Panc1 (cell line): ENCODE results near the gene LGALS16. TPM values are rescaled to one million over a fixed set of nuclear protein-coding genes. Genes with fewer than 3 reads are reported as not detected.
"Not testable (repeated sequence)": the region's sequence is repeated elsewhere in the genome, so short reads cannot be mapped to it uniquely, and the experiment has no call there.

ENCODE experiments used
- ATAC-seq: fragments of 200-7000 bp; cut with Tn5 transposase; 2 replicates; pipeline ENCODE4 v1.9.1; 2020; ENCODE audit warnings: mild to moderate bottlenecking, moderate library complexity
- BruUV-seq: library from RNA; stranded (reverse); fragments of 400-500 nt; replicated peaks from 2 replicates; lab custom pipeline; 2021; lab: Mats Ljungman, UMichigan
- CTCF ChIA-PET: fragments of 300-600 bp; sonication (Branson Sonifier 250); formaldehyde crosslinking; loops from one replicate; lab custom pipeline; 2022; ENCODE audit warnings: antibody characterized with exemption; lab: Charles Lee
- POLR2A ChIA-PET: fragments of 300-600 bp; sonication (Branson Sonifier 250); formaldehyde crosslinking; loops from one replicate; lab custom pipeline; 2022; ENCODE audit warnings: antibody characterized with exemption; lab: Charles Lee
- DNase-seq: peaks from one replicate; pipeline ENCODE4 v3.0.0-alpha.2; 2010; ENCODE audit warnings: low read depth, low spot score
- H3K27ac ChIP-seq: 2 replicates; pipeline ENCODE4 v1.5.1; 2011; ENCODE audit warnings: mild to moderate bottlenecking, low read length, inconsistent platforms
- H3K27me3 ChIP-seq: fragments of 200-500 bp; sonication (Bioruptor generic); 2 replicates; pipeline ENCODE4 v1.6.0; 2014; ENCODE audit warnings: low read length, inconsistent platforms; ENCODE audit not compliant: control insufficient read depth, insufficient read depth
- H3K36me3 ChIP-seq: fragments of 200-500 bp; sonication (Bioruptor generic); 2 replicates; pipeline ENCODE4 v1.5.1; 2014; ENCODE audit warnings: inconsistent platforms, mild to moderate bottlenecking, low read length, moderate library complexity; ENCODE audit not compliant: control insufficient read depth, insufficient read depth
- H3K4me1 ChIP-seq: 2 replicates; pipeline ENCODE4 v1.5.1; 2011; ENCODE audit warnings: inconsistent platforms, mild to moderate bottlenecking, low read length, moderate library complexity; ENCODE audit not compliant: control insufficient read depth, insufficient read depth
- H3K4me3 ChIP-seq, 2 experiments: 2 replicates each; pipeline ENCODE4 v1.5.1; 2011 to 2012; ENCODE audit warnings: low read depth in 2 of 2, low read length in 2 of 2, mild to moderate bottlenecking in 2 of 2, inconsistent platforms in 1 of 2, moderate library complexity in 1 of 2
- H3K9me3 ChIP-seq: fragments of 200-500 bp; sonication (Bioruptor generic); 2 replicates; pipeline ENCODE4 v1.5.1; 2014; ENCODE audit warnings: low read depth, mild to moderate bottlenecking, inconsistent platforms, low read length, moderate library complexity; ENCODE audit not compliant: control insufficient read depth, insufficient read depth
- POLR2AphosphoS5 ChIP-seq: IDR thresholded peaks from 2 replicates; pipeline ENCODE4 v1.6.1; 2012; ENCODE audit warnings: mild to moderate bottlenecking, low read depth, low read length, moderate library complexity
- SIN3A ChIP-seq: IDR thresholded peaks from 2 replicates; pipeline ENCODE4 v1.6.1; 2012; ENCODE audit warnings: low read depth, mild to moderate bottlenecking, low read length, moderate library complexity, borderline replicate concordance; ENCODE audit not compliant: insufficient read depth
- TCF7L2 ChIP-seq: IDR thresholded peaks from 2 replicates; pipeline ENCODE4 v1.6.1; 2011; ENCODE audit warnings: mild to moderate bottlenecking, low read depth, low read length, inconsistent platforms
- in situ Hi-C: cut with HindIII; loops from 2 replicates; pipeline ENCODE4 v1.10.0; 2016; ENCODE audit warnings: low sequenced_read_pairs, low pct_unique_long_range_greater_than_20kb
- intact Hi-C: fragments of 100-400 bp; cut with micrococcal nuclease; formaldehyde crosslinking; loops from one replicate; pipeline ENCODE4 v1.10.0; 2022; ENCODE audit not compliant: unreplicated experiment
- total RNA-seq: library from RNA; stranded (reverse); gene quantifications from one replicate; pipeline ENCODE4 v1.2.1, GENCODE V29; 2021; ENCODE audit not compliant: unreplicated experiment
- TF ChIP-seq, protein P1 (sequence below): fragments of 450-650 bp; IDR thresholded peaks from 2 replicates; pipeline ENCODE4 v1.5.1; 2017; ENCODE audit warnings: mild to moderate bottlenecking
- TF ChIP-seq, protein P2 (sequence below), 2 experiments: IDR thresholded peaks; 2 replicates each; pipeline ENCODE4 v1.6.1; 2011 to 2012; ENCODE audit warnings: low read depth in 2 of 2, control low read depth in 1 of 2, low read length in 1 of 2, mild to moderate bottlenecking in 1 of 2, moderate library complexity in 1 of 2; ENCODE audit not compliant: insufficient read depth in 1 of 2

Gene LGALS16
- total RNA-seq, 1 experiment from 2014 or later, result not detected

DNA sequence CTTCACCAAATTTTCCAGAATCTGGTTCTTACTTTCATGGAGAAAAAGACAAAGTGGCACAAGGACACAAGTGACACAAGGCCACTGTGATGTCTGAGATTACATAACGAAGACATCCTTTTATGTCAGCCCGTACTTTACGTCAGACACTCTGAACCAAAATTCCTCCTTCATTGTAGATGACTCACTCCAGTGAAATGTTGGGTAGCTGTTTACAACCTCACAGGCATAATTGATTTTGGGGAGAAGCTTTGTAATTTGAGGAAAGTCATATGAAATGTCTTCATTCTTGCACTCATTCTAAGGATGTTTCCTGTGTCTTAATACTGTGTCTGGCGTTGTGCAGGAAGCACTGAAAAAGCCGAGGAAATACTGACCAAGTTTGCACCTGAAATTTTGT, 28.6 kb downstream of the LGALS16 start:
- no peak for DNase-seq
- Histone ChIP-seq H3K9me3 (no peaks in the 10 kb centered on the region), H3K36me3 (no peaks in the 10 kb centered on the region), H3K4me3 (no peak overlapping the region), H3K27me3 (peaks cover 46% of the 10 kb centered on the region), H3K27ac (no peak overlapping the region), H3K4me1 (no peaks in the 10 kb centered on the region)
- intact Hi-C loops (no loop called here), in situ Hi-C loops (no loop called here)
- BruUV-seq, result no TSS peak
- CTCF ChIA-PET, result interaction anchor here (1.4 kb wide), 1 partner anchor 12 kb away, joined by 5 read pairs; no protein-coding TSS in a partner anchor
- ATAC-seq, result no peak
- POLR2A ChIA-PET, result interaction anchor here (0.6 kb wide), 1 partner anchor 193 kb away, joined by 3 read pairs; no protein-coding TSS in a partner anchor
- TF ChIP-seq POLR2AphosphoS5 (no peak), TCF7L2 (no peak), SIN3A (no peak)
- TF ChIP-seq, protein P1, sequence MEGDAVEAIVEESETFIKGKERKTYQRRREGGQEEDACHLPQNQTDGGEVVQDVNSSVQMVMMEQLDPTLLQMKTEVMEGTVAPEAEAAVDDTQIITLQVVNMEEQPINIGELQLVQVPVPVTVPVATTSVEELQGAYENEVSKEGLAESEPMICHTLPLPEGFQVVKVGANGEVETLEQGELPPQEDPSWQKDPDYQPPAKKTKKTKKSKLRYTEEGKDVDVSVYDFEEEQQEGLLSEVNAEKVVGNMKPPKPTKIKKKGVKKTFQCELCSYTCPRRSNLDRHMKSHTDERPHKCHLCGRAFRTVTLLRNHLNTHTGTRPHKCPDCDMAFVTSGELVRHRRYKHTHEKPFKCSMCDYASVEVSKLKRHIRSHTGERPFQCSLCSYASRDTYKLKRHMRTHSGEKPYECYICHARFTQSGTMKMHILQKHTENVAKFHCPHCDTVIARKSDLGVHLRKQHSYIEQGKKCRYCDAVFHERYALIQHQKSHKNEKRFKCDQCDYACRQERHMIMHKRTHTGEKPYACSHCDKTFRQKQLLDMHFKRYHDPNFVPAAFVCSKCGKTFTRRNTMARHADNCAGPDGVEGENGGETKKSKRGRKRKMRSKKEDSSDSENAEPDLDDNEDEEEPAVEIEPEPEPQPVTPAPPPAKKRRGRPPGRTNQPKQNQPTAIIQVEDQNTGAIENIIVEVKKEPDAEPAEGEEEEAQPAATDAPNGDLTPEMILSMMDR, result no peak
- TF ChIP-seq, protein P2, sequence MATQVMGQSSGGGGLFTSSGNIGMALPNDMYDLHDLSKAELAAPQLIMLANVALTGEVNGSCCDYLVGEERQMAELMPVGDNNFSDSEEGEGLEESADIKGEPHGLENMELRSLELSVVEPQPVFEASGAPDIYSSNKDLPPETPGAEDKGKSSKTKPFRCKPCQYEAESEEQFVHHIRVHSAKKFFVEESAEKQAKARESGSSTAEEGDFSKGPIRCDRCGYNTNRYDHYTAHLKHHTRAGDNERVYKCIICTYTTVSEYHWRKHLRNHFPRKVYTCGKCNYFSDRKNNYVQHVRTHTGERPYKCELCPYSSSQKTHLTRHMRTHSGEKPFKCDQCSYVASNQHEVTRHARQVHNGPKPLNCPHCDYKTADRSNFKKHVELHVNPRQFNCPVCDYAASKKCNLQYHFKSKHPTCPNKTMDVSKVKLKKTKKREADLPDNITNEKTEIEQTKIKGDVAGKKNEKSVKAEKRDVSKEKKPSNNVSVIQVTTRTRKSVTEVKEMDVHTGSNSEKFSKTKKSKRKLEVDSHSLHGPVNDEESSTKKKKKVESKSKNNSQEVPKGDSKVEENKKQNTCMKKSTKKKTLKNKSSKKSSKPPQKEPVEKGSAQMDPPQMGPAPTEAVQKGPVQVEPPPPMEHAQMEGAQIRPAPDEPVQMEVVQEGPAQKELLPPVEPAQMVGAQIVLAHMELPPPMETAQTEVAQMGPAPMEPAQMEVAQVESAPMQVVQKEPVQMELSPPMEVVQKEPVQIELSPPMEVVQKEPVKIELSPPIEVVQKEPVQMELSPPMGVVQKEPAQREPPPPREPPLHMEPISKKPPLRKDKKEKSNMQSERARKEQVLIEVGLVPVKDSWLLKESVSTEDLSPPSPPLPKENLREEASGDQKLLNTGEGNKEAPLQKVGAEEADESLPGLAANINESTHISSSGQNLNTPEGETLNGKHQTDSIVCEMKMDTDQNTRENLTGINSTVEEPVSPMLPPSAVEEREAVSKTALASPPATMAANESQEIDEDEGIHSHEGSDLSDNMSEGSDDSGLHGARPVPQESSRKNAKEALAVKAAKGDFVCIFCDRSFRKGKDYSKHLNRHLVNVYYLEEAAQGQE (IDR thresholded peaks at IDR 0.05; ENCODE audit: insufficient read depth in 1 of 2, low read depth in 2 of 2, low read length in 1 of 2), result no peak

DNA sequence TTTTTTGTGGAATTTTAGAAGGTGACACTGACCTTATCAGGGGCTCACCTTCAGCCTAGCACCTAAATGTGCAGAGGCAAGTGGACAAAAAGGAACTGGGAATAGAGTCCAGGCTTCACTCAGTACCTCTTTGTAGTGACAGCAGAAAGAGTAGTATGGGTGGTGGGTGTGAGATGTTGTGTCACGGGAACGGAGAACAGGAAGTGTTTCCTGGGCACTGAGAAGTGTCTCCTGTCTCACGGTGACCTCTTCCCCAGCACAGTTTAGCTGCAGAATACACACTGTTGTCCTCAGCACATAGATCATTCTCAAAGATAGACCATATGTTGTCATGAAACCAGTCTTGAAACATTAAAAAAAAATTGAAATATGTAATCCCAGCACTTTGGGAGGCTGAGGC, 31.0 kb downstream of the LGALS16 start:
- Histone ChIP-seq H3K27ac (no peak overlapping the region), H3K36me3 (no peaks in the 10 kb centered on the region), H3K4me1 (no peaks in the 10 kb centered on the region), H3K4me3 (no peak overlapping the region), H3K9me3 (no peaks in the 10 kb centered on the region), H3K27me3 (peaks cover 67% of the 10 kb centered on the region)
- ATAC-seq (no peak), DNase-seq (no peak)
- intact Hi-C loops (no loop called here), in situ Hi-C loops (no loop called here)
- no TSS peak for BruUV-seq
- CTCF ChIA-PET, result interaction anchor here (0.6 kb wide), 2 partner anchors 80 to 135 kb away, joined by 6 to 7 read pairs; no protein-coding TSS in a partner anchor
- POLR2A ChIA-PET, result interaction anchor here (0.6 to 0.7 kb wide), 2 partner anchors 25 to 246 kb away, joined by 7 to 11 read pairs; no protein-coding TSS in a partner anchor
- TF ChIP-seq TCF7L2 (no peak), SIN3A (no peak), POLR2AphosphoS5 (no peak)
- TF ChIP-seq, protein P1, result no peak
- TF ChIP-seq, protein P2 (IDR thresholded peaks at IDR 0.05; ENCODE audit: insufficient read depth in 1 of 2, low read depth in 2 of 2, low read length in 1 of 2), result no peak

DNA sequence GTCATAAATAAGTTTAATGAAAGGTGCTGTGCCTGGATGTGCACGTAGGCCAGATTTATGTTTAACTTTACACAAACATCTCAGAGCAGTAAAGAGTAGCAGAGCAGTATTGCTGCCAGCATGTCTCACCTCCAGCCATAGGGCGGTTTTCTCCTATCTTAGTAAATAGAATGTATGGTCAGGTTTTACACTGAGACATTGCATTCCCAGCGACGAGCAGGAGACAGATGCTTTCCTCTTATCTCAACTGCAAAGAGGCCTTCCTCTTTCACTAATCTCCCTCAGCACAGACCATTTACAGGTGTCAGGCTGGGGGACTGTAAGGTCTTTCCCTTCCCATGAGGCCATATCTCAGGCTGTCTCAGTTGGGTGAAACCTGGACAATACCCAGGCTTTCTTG, 32.9 kb downstream of the LGALS16 start:
- POLR2A ChIA-PET, DNase-seq, H3K27ac ChIP-seq, H3K4me3 ChIP-seq, H3K4me1 ChIP-seq, in situ Hi-C loops, ATAC-seq, H3K9me3 ChIP-seq, intact Hi-C loops, BruUV-seq, H3K36me3 ChIP-seq, CTCF ChIA-PET: not testable (repeated sequence)
- peaks cover 74% of the 10 kb centered on the region for H3K27me3 ChIP-seq
